Testis (tissue), 2 donors: ENCODE results near the gene EXD1.

Experiments
- CTCF ChIP-seq, 3 experiments: fragments of 450-650 bp in 2 of 3; fragments of 200-600 bp in 1 of 3; sonication (generic) in 1 of 3; IDR thresholded peaks; one replicate each; pipeline ENCODE4 v1.5.1; 2016 to 2019; ENCODE audit warnings: antibody characterized with exemption in 3 of 3, mild to moderate bottlenecking in 2 of 3, moderate library complexity in 1 of 3
- POLR2A ChIP-seq: fragments of 450-650 bp; IDR thresholded peaks from one replicate; pipeline ENCODE4 v1.6.1; 2017; ENCODE audit warnings: antibody characterized with exemption, mild to moderate bottlenecking, moderate library complexity

GRCh38 chr15:41256577-41257038 lies 26.1 kb upstream of the EXD1 start:
- TF ChIP-seq CTCF (IDR thresholded peaks at IDR 0.05) (no peak), POLR2A (no peak)
